Frontal cortex (tissue), 4 donors: ENCODE measurements around the gene CDH4. TPM values are rescaled to one million over a fixed set of nuclear protein-coding genes. Genes with fewer than 3 reads are reported as not detected.

Source experiments
- DNase-seq, 2 donors: peaks; one replicate each; pipeline ENCODE4 v3.0.0; 2012; ENCODE audit warnings: low spot score in 2 of 2
- FAIRE-seq: peaks from 2 replicates; lab custom pipeline; 2012; peaks lifted over from hg19 to GRCh38; lab: Jason Lieb, UNC
- total RNA-seq: library from RNA; depleted of rRNA; stranded (reverse); fragments of >200 nt; gene quantifications from one replicate; pipeline ENCODE4 v1.2.3, GENCODE V29; 2014
- donor health status: control.
- donor health status: control.
- donor health status: control.

CDH4 gene
- total RNA-seq, 1 donor from 2014 or later: 22.8 TPM

- DNase-seq (no peak), FAIRE-seq (no peak)
These were observed 648.9 kb downstream of the CDH4 start for GRCh38 chr20:61900945-61901293.

- FAIRE-seq: no peak
These were observed 649.5 kb downstream of the CDH4 start for GRCh38 chr20:61901392-61902220.

GRCh38 chr20:61902221-61902869 is 650.3 kb downstream of the CDH4 start:
- FAIRE-seq (no peak), DNase-seq (no peak)

More at GRCh38 chr20:61901392-61902220, 649.5 kb downstream of the CDH4 start:
- DNase-seq: no peak

GRCh38 chr20:61903575-61904340 is 651.7 kb downstream of the CDH4 start:
- FAIRE-seq (no peak), DNase-seq (no peak)

- FAIRE-seq (no peak), DNase-seq (no peak)
These were observed 652.4 kb downstream of the CDH4 start for GRCh38 chr20:61904456-61904855.

- FAIRE-seq (no peak), DNase-seq (no peak)
These were observed 653.9 kb downstream of the CDH4 start for GRCh38 chr20:61905781-61906523.

- FAIRE-seq: no peak
These were observed 655.2 kb downstream of the CDH4 start for GRCh38 chr20:61907081-61907891.

GRCh38 chr20:61908057-61909026 is 656.3 kb downstream of the CDH4 start:
- FAIRE-seq: no peak
- no peak for DNase-seq

More at GRCh38 chr20:61907081-61907891, 655.2 kb downstream of the CDH4 start:
- no peak for DNase-seq

- FAIRE-seq (no peak), DNase-seq (no peak)
These were observed 657.0 kb downstream of the CDH4 start for GRCh38 chr20:61909028-61909427.

- no peak for FAIRE-seq
- no peak for DNase-seq
These were observed 657.8 kb downstream of the CDH4 start for GRCh38 chr20:61909821-61910220.

GRCh38 chr20:61911824-61912223 is 659.8 kb downstream of the CDH4 start:
- FAIRE-seq (no peak), DNase-seq (no peak)

GRCh38 chr20:61912665-61913422 is 660.8 kb downstream of the CDH4 start:
- DNase-seq: no peak
- no peak for FAIRE-seq

GRCh38 chr20:61913423-61914225 is 661.6 kb downstream of the CDH4 start:
- DNase-seq (no peak), FAIRE-seq (no peak)

- FAIRE-seq (no peak), DNase-seq (no peak)
These were observed 663.0 kb downstream of the CDH4 start for GRCh38 chr20:61915101-61915500.

GRCh38 chr20:61916318-61916891 is 664.3 kb downstream of the CDH4 start:
- no peak for FAIRE-seq
- DNase-seq: no peak

- DNase-seq: no peak
- FAIRE-seq: no peak
These were observed 665.5 kb downstream of the CDH4 start for GRCh38 chr20:61917474-61918145.
